Mucosa of descending colon (tissue), 3 donors: ENCODE results near the gene MTMR2. TPM values are rescaled to one million over a fixed set of nuclear protein-coding genes. Genes with fewer than 3 reads are reported as not detected.
A peak's percentile ranks its signal among the peaks of the same experiment; 100 is the strongest.

Experiments
- ATAC-seq: fragments of 200-7000 bp; cut with Tn5 transposase; one replicate; pipeline ENCODE4 v1.9.1; 2020; ENCODE audit warnings: mild to moderate bottlenecking, moderate library complexity
- DNase-seq, 3 donors: peaks; one replicate each; pipeline ENCODE4 v3.0.0-alpha.2; 2020
- H3K36me3 ChIP-seq: fragments of 200-600 bp; one replicate; pipeline ENCODE4 v1.8.0; 2021; ENCODE audit warnings: low read depth, mild to moderate bottlenecking
- H3K4me1 ChIP-seq: fragments of 200-600 bp; one replicate; pipeline ENCODE4 v1.8.0; 2021; ENCODE audit warnings: low read depth, mild to moderate bottlenecking
- H3K4me3 ChIP-seq: fragments of 200-600 bp; one replicate; pipeline ENCODE4 v1.8.0; 2021; ENCODE audit warnings: mild to moderate bottlenecking
- H3K9me3 ChIP-seq: fragments of 200-600 bp; one replicate; pipeline ENCODE4 v1.8.0; 2021; ENCODE audit warnings: mild to moderate bottlenecking
- intact Hi-C, 2 donors: fragments of 100-400 bp; cut with DNase I in 1 of 2; cut with micrococcal nuclease in 1 of 2; formaldehyde crosslinking; loops; one replicate each; pipeline versions ENCODE4 v1.11.0 to v1.11.1; 2022; cut with DNase I, micrococcal nuclease
- total RNA-seq, 3 donors: library from RNA; stranded (reverse); fragmentation: NEBNext Ultra II Directional in 2 of 3; extraction: Animal tissue kit (Norgen Biotek cat#: 25700) in 2 of 3; gene quantifications; one replicate each; pipeline versions ENCODE4 v1.2.1 to v1.2.4, GENCODE V29; 2021 to 2023
- TF ChIP-seq, protein P1 (sequence below): fragments of 200-600 bp; IDR thresholded peaks from one replicate; pipeline ENCODE4 v1.8.0; 2022; ENCODE audit warnings: antibody characterized with exemption, mild to moderate bottlenecking
- donor health status: DM: no; HTN: no; CAD: no; lungs with moderate emphysema.
- donor health status: DM: no; HTN: no; CAD: no.
- donor health status: DM: no; HTN: yes; CAD: no.

MTMR2 gene
- total RNA-seq, 3 donors from 2014 or later: 19.9 to 31.1 (median 21.3) TPM

- DNase-seq (peak in 1 of 3 donors; percentile 70), ATAC-seq (peak; percentile 84)
- Histone ChIP-seq H3K4me1 (no peaks in the 10 kb centered on the region), H3K4me3 (no peak overlapping the region), H3K36me3 (no peaks in the 10 kb centered on the region), H3K9me3 (no peaks in the 10 kb centered on the region)
- TF ChIP-seq, protein P1, sequence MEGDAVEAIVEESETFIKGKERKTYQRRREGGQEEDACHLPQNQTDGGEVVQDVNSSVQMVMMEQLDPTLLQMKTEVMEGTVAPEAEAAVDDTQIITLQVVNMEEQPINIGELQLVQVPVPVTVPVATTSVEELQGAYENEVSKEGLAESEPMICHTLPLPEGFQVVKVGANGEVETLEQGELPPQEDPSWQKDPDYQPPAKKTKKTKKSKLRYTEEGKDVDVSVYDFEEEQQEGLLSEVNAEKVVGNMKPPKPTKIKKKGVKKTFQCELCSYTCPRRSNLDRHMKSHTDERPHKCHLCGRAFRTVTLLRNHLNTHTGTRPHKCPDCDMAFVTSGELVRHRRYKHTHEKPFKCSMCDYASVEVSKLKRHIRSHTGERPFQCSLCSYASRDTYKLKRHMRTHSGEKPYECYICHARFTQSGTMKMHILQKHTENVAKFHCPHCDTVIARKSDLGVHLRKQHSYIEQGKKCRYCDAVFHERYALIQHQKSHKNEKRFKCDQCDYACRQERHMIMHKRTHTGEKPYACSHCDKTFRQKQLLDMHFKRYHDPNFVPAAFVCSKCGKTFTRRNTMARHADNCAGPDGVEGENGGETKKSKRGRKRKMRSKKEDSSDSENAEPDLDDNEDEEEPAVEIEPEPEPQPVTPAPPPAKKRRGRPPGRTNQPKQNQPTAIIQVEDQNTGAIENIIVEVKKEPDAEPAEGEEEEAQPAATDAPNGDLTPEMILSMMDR: no peak
- intact Hi-C loops: no loop called here
Measured at GRCh38 chr11:95849087-95849825, 74.7 kb downstream of the MTMR2 start.

GRCh38 chr11:95845167-95845566 lies 78.7 kb downstream of the MTMR2 start:
- Histone ChIP-seq H3K4me1 (no peaks in the 10 kb centered on the region), H3K36me3 (no peaks in the 10 kb centered on the region), H3K4me3 (no peak overlapping the region), H3K9me3 (no peaks in the 10 kb centered on the region)
- intact Hi-C loops: no loop called here
- TF ChIP-seq, protein P1: no peak
- no peak for ATAC-seq
- DNase-seq: no peak

- Histone ChIP-seq H3K4me3 (no peak overlapping the region), H3K9me3 (no peaks in the 10 kb centered on the region), H3K36me3 (no peaks in the 10 kb centered on the region), H3K4me1 (no peaks in the 10 kb centered on the region)
- intact Hi-C loops: loop anchor here in 1 of 2 donors (5.0 kb wide), 1 partner anchor 506 kb away; the partner anchor contains the start of gene MAML2
- TF ChIP-seq, protein P1: peak; percentile 69
- ATAC-seq: peak; percentile 96
- DNase-seq: peak in 2 of 3 donors; percentile 50 to 67
Measured at GRCh38 chr11:95835768-95836488, 88.0 kb downstream of the MTMR2 start.

GRCh38 chr11:95835351-95835750 lies 88.6 kb downstream of the MTMR2 start:
- Histone ChIP-seq H3K4me1 (no peaks in the 10 kb centered on the region), H3K36me3 (no peaks in the 10 kb centered on the region), H3K4me3 (no peak overlapping the region), H3K9me3 (no peaks in the 10 kb centered on the region)
- no peak for DNase-seq
- intact Hi-C loops: loop anchor here in 1 of 2 donors (5.0 kb wide), 1 partner anchor 507 kb away; the partner anchor contains the start of gene MAML2
- TF ChIP-seq, protein P1: no peak
- ATAC-seq: no peak

DNA sequence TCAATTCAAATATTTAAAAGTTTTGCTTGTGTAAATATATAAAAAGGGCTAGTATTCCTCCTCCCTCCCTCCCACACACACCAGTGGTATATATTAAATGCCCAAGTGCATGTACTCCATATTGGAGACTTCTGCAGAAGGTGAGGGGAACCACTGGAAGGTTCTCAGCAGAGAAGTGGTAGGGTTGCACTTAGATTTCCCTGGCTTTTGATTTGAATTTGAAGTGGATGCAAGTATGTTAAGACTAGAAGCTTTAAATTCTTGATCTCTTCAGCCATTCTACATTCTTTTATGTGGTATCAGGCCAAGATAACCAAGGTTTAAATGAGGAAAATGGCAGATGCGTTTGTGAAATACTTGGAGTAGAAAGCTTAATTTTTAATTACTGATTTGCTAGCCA lies 90.5 kb downstream of the MTMR2 start:
- Histone ChIP-seq H3K4me1 (no peaks in the 10 kb centered on the region), H3K36me3 (no peaks in the 10 kb centered on the region), H3K9me3 (no peaks in the 10 kb centered on the region), H3K4me3 (no peak overlapping the region)
- DNase-seq: no peak
- TF ChIP-seq, protein P1: no peak
- intact Hi-C loops: no loop called here
- no peak for ATAC-seq
